H1 (cell line): ENCODE results near the gene RDH16. TPM values are rescaled to one million over a fixed set of nuclear protein-coding genes. Genes with fewer than 3 reads are reported as not detected.

ENCODE experiments used
- CTCF ChIA-PET: fragments of 300-600 bp; sonication (Branson Sonifier 250); formaldehyde crosslinking; loops from one replicate; lab custom pipeline; 2021; ENCODE audit not compliant: partially characterized antibody; lab: Charles Lee
- POLR2A ChIA-PET: fragments of 300-600 bp; sonication (Branson Sonifier 250); formaldehyde crosslinking; loops from one replicate; lab custom pipeline; 2021; ENCODE audit warnings: inconsistent platforms; ENCODE audit not compliant: partially characterized antibody; lab: Charles Lee
- DNase-seq, 2 experiments: peaks; one replicate each; pipeline versions ENCODE4 v3.0.0 to v3.0.0-alpha.2; 2010 to 2022; ENCODE audit warnings: low spot score in 2 of 2, low read depth in 1 of 2, mixed read lengths in 1 of 2
- FAIRE-seq: peaks from 2 replicates; lab custom pipeline; 2011; peaks lifted over from hg19 to GRCh38; lab: Jason Lieb, UNC
- H2AFZ ChIP-seq: 2 replicates; pipeline ENCODE4 v1.8.1; 2012; ENCODE audit warnings: low read length, inconsistent platforms
- H2AK5ac ChIP-seq: 2 replicates; pipeline ENCODE4 v1.6.1; 2013; ENCODE audit warnings: low read depth, low read length
- H2BK120ac ChIP-seq: replicated peaks from 2 replicates; pipeline ENCODE3; 2013; ENCODE audit warnings: low read depth, low read length, inconsistent platforms
- H2BK12ac ChIP-seq: 2 replicates; pipeline ENCODE4 v1.6.1; 2013; ENCODE audit warnings: low read depth, low read length
- H2BK15ac ChIP-seq: 2 replicates; pipeline ENCODE4 v1.6.1; 2013; ENCODE audit warnings: low read length
- H2BK20ac ChIP-seq: 2 replicates; pipeline ENCODE4 v1.6.1; 2013; ENCODE audit warnings: low read length
- H2BK5ac ChIP-seq: 2 replicates; pipeline ENCODE4 v1.6.1; 2013; ENCODE audit warnings: low read depth, low read length
- H3K14ac ChIP-seq: 2 replicates; pipeline ENCODE4 v1.6.1; 2013; ENCODE audit warnings: inconsistent platforms; ENCODE audit not compliant: insufficient read length
- H3K18ac ChIP-seq: 2 replicates; pipeline ENCODE4 v1.6.1; 2013; ENCODE audit warnings: low read length; ENCODE audit errors: extremely low read depth
- H3K23ac ChIP-seq: 2 replicates; pipeline ENCODE4 v1.6.1; 2013; ENCODE audit warnings: inconsistent platforms; ENCODE audit not compliant: insufficient read length
- H3K23me2 ChIP-seq: 2 replicates; pipeline ENCODE4 v1.6.1; 2013; ENCODE audit warnings: low read depth, low read length
- H3K27ac ChIP-seq: 2 replicates; pipeline ENCODE4 v1.6.1; 2011; ENCODE audit warnings: low read depth, low read length, inconsistent platforms
- H3K27me3 ChIP-seq, 4 experiments: replicated peaks in 1 of 4; 1 replicate in 1 of 4; 2 replicates in 3 of 4; pipeline versions ENCODE4 v1.6.1 to v1.8.1; 2011 to 2013; ENCODE audit warnings: low read length in 3 of 4, mild to moderate bottlenecking in 3 of 4, inconsistent platforms in 2 of 4, mixed read lengths in 2 of 4, moderate library complexity in 1 of 4; ENCODE audit not compliant: control insufficient read depth in 3 of 4, insufficient read depth in 3 of 4; ENCODE audit errors: extremely low read depth in 1 of 4
- H3K36me3 ChIP-seq, 4 experiments: 2 replicates each; pipeline versions ENCODE4 v1.6.1 to v1.8.1; 2011 to 2013; ENCODE audit warnings: mild to moderate bottlenecking in 4 of 4, low read length in 3 of 4, moderate library complexity in 2 of 4, control low read depth in 1 of 4, inconsistent platforms in 1 of 4; ENCODE audit not compliant: insufficient read depth in 4 of 4, control insufficient read depth in 2 of 4
- H3K4ac ChIP-seq: replicated peaks from 2 replicates; pipeline ENCODE3; 2013; ENCODE audit warnings: low read length, low read depth, mixed read lengths, inconsistent platforms; ENCODE audit not compliant: insufficient read length
- H3K4me1 ChIP-seq, 4 experiments: replicated peaks in 1 of 4; 1 replicate in 1 of 4; 2 replicates in 3 of 4; pipeline versions ENCODE4 v1.6.1 to v1.8.1; 2011 to 2013; ENCODE audit warnings: low read length in 3 of 4, inconsistent platforms in 2 of 4, mixed read lengths in 1 of 4; ENCODE audit not compliant: insufficient read depth in 4 of 4, control insufficient read depth in 3 of 4
- H3K4me2 ChIP-seq, 2 experiments: 2 replicates each; pipeline versions ENCODE4 v1.6.1 to v1.8.1; 2011 to 2013; ENCODE audit warnings: low read depth in 2 of 2, low read length in 2 of 2, control low read depth in 1 of 2, inconsistent platforms in 1 of 2, mild to moderate bottlenecking in 1 of 2; ENCODE audit not compliant: insufficient read depth in 1 of 2
- H3K4me3 ChIP-seq, 4 experiments: fragments of 200-600, 300-600 bp in 1 of 4; sonication (generic), shearing (Covaris generic), sonication (Bioruptor Twin) in 1 of 4; 2 replicates each; pipeline versions ENCODE4 v1.5.1 to v1.8.1; 2011 to 2016; ENCODE audit warnings: low read length in 4 of 4, low read depth in 3 of 4, control low read depth in 2 of 4, inconsistent platforms in 2 of 4, mild to moderate bottlenecking in 2 of 4, mixed read lengths in 1 of 4, moderate library complexity in 1 of 4; ENCODE audit not compliant: insufficient read depth in 2 of 4; ENCODE audit errors: extremely low read depth in 1 of 4
- H3K56ac ChIP-seq: replicated peaks from 2 replicates; pipeline ENCODE3; 2013; ENCODE audit warnings: low read depth, mild to moderate bottlenecking, mixed read lengths, low read length, inconsistent platforms; ENCODE audit not compliant: insufficient read length
- H3K79me1 ChIP-seq: 2 replicates; pipeline ENCODE4 v1.6.1; 2013; ENCODE audit warnings: low read depth, low read length, control low read depth
- H3K79me2 ChIP-seq, 2 experiments: 2 replicates each; pipeline versions ENCODE4 v1.6.1 to v1.8.1; 2012 to 2013; ENCODE audit warnings: low read length in 2 of 2, mild to moderate bottlenecking in 2 of 2, inconsistent platforms in 1 of 2; ENCODE audit not compliant: insufficient read depth in 2 of 2, control insufficient read depth in 1 of 2
- H3K9ac ChIP-seq, 4 experiments: replicated peaks in 1 of 4; 1 replicate in 1 of 4; 2 replicates in 3 of 4; pipeline versions ENCODE4 v1.6.1 to v1.8.1; 2011 to 2013; ENCODE audit warnings: low read depth in 3 of 4, low read length in 3 of 4, control low read depth in 2 of 4, mild to moderate bottlenecking in 2 of 4, moderate library complexity in 2 of 4, inconsistent platforms in 1 of 4; ENCODE audit errors: extremely low read depth in 1 of 4
- H3K9me3 ChIP-seq, 2 experiments: 2 replicates each; pipeline versions ENCODE4 v1.6.1 to v1.8.1; 2012 to 2013; ENCODE audit warnings: mild to moderate bottlenecking in 2 of 2, moderate library complexity in 2 of 2, control low read depth in 1 of 2, inconsistent platforms in 1 of 2, low read depth in 1 of 2, low read length in 1 of 2, mixed read lengths in 1 of 2; ENCODE audit not compliant: insufficient read depth in 2 of 2
- H4K20me1 ChIP-seq, 2 experiments: replicated peaks in 1 of 2; 2 replicates each; pipeline versions ENCODE3 to v1.8.1; 2011 to 2013; ENCODE audit warnings: inconsistent platforms in 2 of 2, low read length in 2 of 2, mild to moderate bottlenecking in 1 of 2; ENCODE audit not compliant: insufficient read depth in 2 of 2, control insufficient read depth in 1 of 2
- H4K5ac ChIP-seq: 2 replicates; pipeline ENCODE4 v1.6.1; 2013; ENCODE audit warnings: low read length, low read depth, mixed read lengths, inconsistent platforms; ENCODE audit not compliant: insufficient read length
- H4K8ac ChIP-seq: 2 replicates; pipeline ENCODE4 v1.8.0; 2013; ENCODE audit warnings: mild to moderate bottlenecking, moderate library complexity, low read length, inconsistent platforms; ENCODE audit not compliant: insufficient read depth; ENCODE audit errors: extremely low read depth
- H4K91ac ChIP-seq: replicated peaks from 2 replicates; pipeline ENCODE3; 2013; ENCODE audit warnings: low read length, mixed read lengths, inconsistent platforms; ENCODE audit not compliant: insufficient read length
- BCL11A ChIP-seq, 2 experiments: IDR thresholded peaks; one replicate each; pipeline ENCODE4 v1.6.1; 2011; ENCODE audit warnings: low read depth in 2 of 2, low read length in 2 of 2, mild to moderate bottlenecking in 2 of 2
- GTF2F1 ChIP-seq: IDR thresholded peaks from 2 replicates; pipeline ENCODE4 v1.6.1; 2012; ENCODE audit warnings: low read depth, low read length, improper control_type of control experiment, borderline replicate concordance
- JUN ChIP-seq: IDR thresholded peaks from 2 replicates; pipeline ENCODE4 v1.6.1; 2011; ENCODE audit warnings: low read depth, mild to moderate bottlenecking, improper control_type of control experiment, low read length
- KDM4A ChIP-seq: IDR thresholded peaks from one replicate; pipeline ENCODE4 v1.7.1; 2012; ENCODE audit warnings: low read depth, mild to moderate bottlenecking, moderate library complexity, low read length, inconsistent platforms; ENCODE audit not compliant: severe bottlenecking
- RBBP5 ChIP-seq: IDR thresholded peaks from 2 replicates; pipeline ENCODE4 v1.7.1; 2012; ENCODE audit warnings: low read depth, mild to moderate bottlenecking, inconsistent platforms, low read length, moderate library complexity, borderline replicate concordance
- SP4 ChIP-seq: IDR thresholded peaks from 2 replicates; pipeline ENCODE4 v1.6.1; 2012; ENCODE audit warnings: low read length, inconsistent platforms
- WGBS, 2 experiments: shearing (Covaris generic) in 1 of 2; methylation state at CpG; one replicate each; pipeline versions ENCODE4 v1.1.6 to v1.1.7; 2013 to 2015; ENCODE audit warnings: low lambda C conversion rate in 2 of 2, mixed read lengths in 2 of 2, inconsistent platforms in 1 of 2, low coverage in 1 of 2, missing lambda C conversion rate in 1 of 2; ENCODE audit not compliant: insufficient replicate concordance in 2 of 2, insufficient coverage in 1 of 2, insufficient read length in 1 of 2; ENCODE audit errors: extremely low coverage in 1 of 2, missing lambda C conversion rate in 1 of 2; 5-methylcytosine and 5-hydroxymethylcytosine counted together
- polyA plus RNA-seq, 7 experiments: library from polyadenylated mRNA; depleted of rRNA in 3 of 7; stranded (reverse) in 5 of 7; unstranded in 2 of 7; fragments of >200 nt in 5 of 7; fragments of 200-250 nt in 2 of 7; gene quantifications; 1 replicate in 5 of 7; 2 replicates in 1 of 7; 4 replicates in 1 of 7; pipeline versions ENCODE4 v1.2.1 to v1.2.3, GENCODE V29; 2011 to 2013; ENCODE audit warnings: missing spikeins in 2 of 7, mixed read lengths in 2 of 7
- total RNA-seq: library from RNA; stranded (reverse); fragmentation: NEBNext Ultra II Directional; extraction: Animal tissue kit (Norgen Biotek cat#: 25700); gene quantifications from 2 replicates; pipeline ENCODE4 v1.2.1, GENCODE V29; 2021

The RDH16 gene
- total and polyA plus RNA-seq, 2 of the 8 experiments (the other 6 are each of a cell fraction or from before 2014, with no cell fraction given) = 0.30 to 0.79 TPM

- H4K5ac ChIP-seq = no peak overlapping the region
- no peak overlapping the region for H3K4me3 ChIP-seq
- no peak overlapping the region for H3K18ac ChIP-seq
- no peak overlapping the region for H2AK5ac ChIP-seq
- no peak overlapping the region for H3K4me2 ChIP-seq
- no peak overlapping the region for H2AFZ ChIP-seq
- peaks cover 0 to 9% (median 3%) of the 10 kb centered on the region in 4 experiments; a peak in 6 of 7 replicates for H3K4me1 ChIP-seq
- WGBS, 2 experiments = 100% methylated on average over 1 of the region's 1 CpG; no CpG with 5 or more reads in 1 of the 2 experiments
- no peak overlapping the region for H2BK12ac ChIP-seq
- no peak overlapping the region for H3K9ac ChIP-seq
- H2BK5ac ChIP-seq = no peak overlapping the region
- ChIA-PET CTCF (interaction anchor here (0.6 to 2.1 kb wide), 4 partner anchors 55 to 241 kb away, joined by 3 to 7 read pairs (median 4); no protein-coding TSS in a partner anchor), POLR2A (interaction anchor here (1.1 kb wide), 1 partner anchor 20 kb away, joined by 3 read pairs; no protein-coding TSS in a partner anchor)
- no peak for FAIRE-seq
- no peaks in the 10 kb centered on the region for H3K27me3 ChIP-seq
- no peak overlapping the region for H3K4ac ChIP-seq
- no peak overlapping the region for H2BK120ac ChIP-seq
- H3K36me3 ChIP-seq = no peaks in the 10 kb centered on the region
- no peaks in the 10 kb centered on the region for H3K9me3 ChIP-seq
- H2BK20ac ChIP-seq = no peak overlapping the region
- TF ChIP-seq KDM4A (no peak), BCL11A (IDR thresholded peaks at IDR 0.05; ENCODE audit: low read depth in 2 of 2, low read length in 2 of 2) (no peak), JUN (no peak), SP4 (no peak), GTF2F1 (no peak), RBBP5 (no peak)
- H4K91ac ChIP-seq = no peak overlapping the region
- no peaks in the 10 kb centered on the region for H4K20me1 ChIP-seq
- no peak overlapping the region for H2BK15ac ChIP-seq
- no peak overlapping the region for H3K27ac ChIP-seq
- H3K23ac ChIP-seq = no peak overlapping the region
- H4K8ac ChIP-seq = no peak overlapping the region
- H3K79me2 ChIP-seq = no peaks in the 10 kb centered on the region
- peak in 1 of 2 experiments; percentile 33 for DNase-seq
- no peak overlapping the region for H3K14ac ChIP-seq
- no peaks in the 10 kb centered on the region for H3K79me1 ChIP-seq
- no peak overlapping the region for H3K56ac ChIP-seq
- H3K23me2 ChIP-seq = no peaks in the 10 kb centered on the region
Observed at GRCh38 chr12:56932867-56933266, 24.5 kb downstream of the RDH16 start.
